ENCODE results near the gene ATG2A.

ATG2A gene

GRCh38 chr11:64916775-64917662 lies at the start of gene ATG2A:
ATG2A (minus strand) TSS chr11:64917209; CDS start chr11:64917135, 74 bp downstream.
- DNase-seq (ENCODE audit: low read depth): peak; percentile 97

- DNase-seq (ENCODE audit: low read depth): no peak
Measured at GRCh38 chr11:64963072-64963631, 46.1 kb upstream of the ATG2A start.

- DNase-seq (ENCODE audit: low read depth): no peak
Measured at GRCh38 chr11:64960719-64961118, 43.7 kb upstream of the ATG2A start.

GRCh38 chr11:64959498-64959897 lies 42.5 kb upstream of the ATG2A start:
- DNase-seq (ENCODE audit: low read depth): no peak

- DNase-seq (ENCODE audit: low read depth): no peak
Measured at GRCh38 chr11:64954201-64954600, 37.2 kb upstream of the ATG2A start.

DNA sequence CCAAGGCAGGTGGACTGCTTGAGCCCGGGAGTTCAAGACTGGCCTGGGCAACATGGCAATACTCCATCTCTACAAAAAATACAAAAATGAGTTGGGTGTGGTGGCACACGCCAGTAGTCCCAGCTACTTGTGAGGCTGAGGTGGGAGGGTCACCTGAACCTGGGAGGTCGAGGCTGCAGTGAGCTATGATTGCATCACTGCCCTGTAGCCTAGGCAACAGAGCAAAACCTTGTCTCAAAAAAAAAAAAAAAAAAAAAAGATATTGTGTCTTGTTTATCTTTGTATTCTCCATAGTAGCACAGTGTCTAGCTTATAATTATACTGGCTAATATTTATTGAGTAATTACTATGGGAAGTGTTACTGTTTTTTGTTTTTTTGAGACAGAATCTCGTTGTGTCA lies 34.5 kb upstream of the ATG2A start:
- no peak for DNase-seq (ENCODE audit: low read depth)

DNA sequence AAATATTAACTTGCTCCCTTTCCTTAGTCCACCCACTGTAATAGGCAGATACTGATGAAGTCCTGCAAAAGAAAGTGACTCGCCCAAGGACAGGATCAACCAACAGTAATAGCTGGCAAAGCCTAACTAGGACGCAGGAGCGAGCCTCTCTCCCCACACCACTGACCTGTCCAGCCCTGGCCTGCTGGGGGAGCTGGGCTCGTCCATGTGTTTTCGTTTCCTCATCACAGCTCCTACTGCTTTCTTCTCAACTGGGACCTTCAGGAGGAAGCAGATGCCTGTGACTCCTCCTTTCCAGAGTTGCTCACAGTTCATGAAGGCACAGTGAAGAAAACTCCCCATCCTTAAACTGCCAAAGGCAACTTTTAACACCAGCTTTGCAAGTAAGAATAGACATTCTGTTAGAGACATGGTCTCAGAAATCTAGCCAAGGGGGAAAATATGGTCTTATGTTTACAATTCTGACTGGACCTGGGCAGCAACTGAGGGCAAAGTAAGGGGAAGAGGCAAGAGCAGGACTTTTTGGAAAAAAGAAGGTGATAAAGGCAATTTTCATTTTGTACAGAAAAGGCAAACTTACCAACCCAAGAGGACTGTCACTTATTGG lies 30.3 kb upstream of the ATG2A start:
- DNase-seq (ENCODE audit: low read depth): no peak

- DNase-seq (ENCODE audit: low read depth): no peak
Measured at GRCh38 chr11:64936539-64936938, 19.5 kb upstream of the ATG2A start.

DNA sequence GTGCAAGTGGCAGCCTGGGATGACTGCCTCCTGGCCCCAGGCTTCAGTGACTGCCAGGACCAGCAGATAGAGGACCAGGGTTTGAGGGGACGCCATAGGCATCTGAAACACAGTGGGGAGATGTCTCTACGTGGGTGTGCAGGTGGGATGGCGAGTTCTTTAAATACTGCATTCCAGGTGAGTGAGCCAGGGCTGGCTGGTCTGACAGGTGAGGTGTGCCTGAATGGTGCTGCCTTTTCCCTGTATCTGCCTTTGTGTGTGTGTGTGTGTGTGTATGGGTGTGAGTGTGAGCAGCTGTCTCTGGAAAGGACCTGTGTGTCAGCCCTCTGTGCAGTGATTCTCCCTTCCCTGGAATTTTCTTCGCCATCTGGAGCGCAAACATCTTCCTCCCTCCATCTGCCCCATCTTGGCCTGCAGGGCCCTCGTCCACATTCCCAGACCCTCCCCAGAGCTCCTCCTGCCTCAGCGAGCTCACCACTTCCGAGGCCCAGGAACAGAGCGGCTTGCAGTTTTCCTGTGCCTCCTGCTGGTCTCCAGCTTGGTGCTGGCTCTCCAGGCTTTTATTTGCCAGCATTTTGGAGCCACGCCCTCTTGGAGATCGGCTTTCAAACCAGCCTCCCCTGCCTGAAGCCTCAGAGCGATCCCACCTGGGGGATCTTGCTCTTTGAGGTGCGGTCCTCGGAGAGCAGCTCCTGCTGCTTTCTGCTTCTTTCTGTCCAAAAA lies 18.5 kb upstream of the ATG2A start, which contains the start of gene GPHA2:
TSS of gene GPHA2 (minus strand) at position 535 of the 723 bp plus-strand sequence. CDS start at position 102, 433 bp downstream.
- DNase-seq (ENCODE audit: low read depth): no peak

DNA sequence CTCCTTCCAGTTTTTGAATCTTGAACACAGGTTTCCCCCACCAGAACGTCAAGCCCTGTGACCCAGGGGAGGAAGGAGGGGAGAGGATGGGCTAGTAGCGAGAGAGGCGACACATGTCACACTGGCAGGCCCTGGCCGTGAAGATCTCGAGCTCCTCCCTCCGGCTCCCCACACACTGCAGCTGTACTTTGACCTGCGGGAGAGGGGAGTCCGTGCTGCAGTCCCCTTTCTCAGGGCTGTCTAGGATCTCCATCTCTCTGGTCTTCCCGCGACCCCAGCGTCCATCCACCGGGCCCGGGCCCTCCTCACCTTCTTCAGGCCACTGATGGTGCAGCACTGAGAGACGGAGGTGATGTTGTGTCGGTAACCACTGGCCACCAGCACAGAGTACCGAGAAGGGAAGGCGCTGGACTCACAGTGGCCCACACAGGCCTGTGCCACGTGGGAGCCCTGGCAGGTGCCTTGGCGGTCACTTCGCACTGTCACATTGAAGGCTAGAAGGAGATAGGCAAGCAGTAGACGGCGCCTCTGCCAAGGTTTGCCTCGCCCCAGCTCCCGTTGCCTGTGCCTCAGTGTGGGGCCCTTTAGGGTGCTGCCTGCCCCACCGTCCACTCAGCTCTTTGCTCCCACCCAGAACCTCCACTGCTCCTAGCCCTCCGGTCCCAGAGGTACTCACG lies 17.8 kb upstream of the ATG2A start:
- no peak for DNase-seq (ENCODE audit: low read depth)

GRCh38 chr11:64933935-64934681 lies 17.1 kb upstream of the ATG2A start:
- DNase-seq (ENCODE audit: low read depth): no peak

GRCh38 chr11:64933213-64933934 lies 16.4 kb upstream of the ATG2A start:
- DNase-seq (ENCODE audit: low read depth): no peak

DNA sequence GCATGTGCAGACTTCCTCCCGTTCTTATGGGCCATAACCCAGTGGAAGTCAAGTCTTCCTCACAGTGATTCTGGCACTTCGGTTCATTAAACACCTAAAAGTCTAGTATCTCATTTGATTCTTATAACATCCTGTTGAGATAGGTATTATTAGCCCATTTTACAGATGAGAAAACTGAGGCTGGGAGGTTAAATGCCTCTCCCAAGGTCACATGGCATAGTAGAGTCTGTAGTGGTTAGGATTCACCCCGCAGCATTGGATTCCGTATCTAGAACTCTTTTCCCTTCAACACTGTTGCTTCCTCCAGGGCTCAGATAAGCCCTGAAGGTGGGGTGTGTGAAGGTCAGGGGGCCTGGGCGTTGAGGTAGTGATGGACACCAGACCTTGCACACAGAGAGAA lies 15.3 kb upstream of the ATG2A start:
- no peak for DNase-seq (ENCODE audit: low read depth)

DNA sequence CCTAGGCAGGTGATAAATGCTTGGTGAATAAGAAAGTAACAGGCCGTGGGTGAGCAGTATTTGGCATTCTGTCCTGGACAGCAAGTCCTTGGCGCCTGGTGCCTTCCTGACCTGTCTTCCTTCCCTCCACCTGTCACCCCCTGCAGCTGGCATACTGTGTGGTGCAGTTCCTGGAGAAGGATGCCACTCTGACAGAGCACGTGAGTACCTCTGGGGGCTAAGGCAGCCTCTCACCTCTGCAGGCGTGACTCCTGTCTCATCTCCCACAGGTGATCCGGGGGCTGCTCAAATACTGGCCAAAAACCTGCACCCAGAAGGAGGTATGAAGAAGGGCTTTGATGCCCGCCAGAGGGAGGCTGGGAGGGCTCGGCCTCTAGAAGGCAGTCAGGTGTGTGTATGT lies 14.3 kb upstream of the ATG2A start:
- DNase-seq (ENCODE audit: low read depth): no peak

GRCh38 chr11:64930340-64930739 lies 13.3 kb upstream of the ATG2A start:
- no peak for DNase-seq (ENCODE audit: low read depth)

DNA sequence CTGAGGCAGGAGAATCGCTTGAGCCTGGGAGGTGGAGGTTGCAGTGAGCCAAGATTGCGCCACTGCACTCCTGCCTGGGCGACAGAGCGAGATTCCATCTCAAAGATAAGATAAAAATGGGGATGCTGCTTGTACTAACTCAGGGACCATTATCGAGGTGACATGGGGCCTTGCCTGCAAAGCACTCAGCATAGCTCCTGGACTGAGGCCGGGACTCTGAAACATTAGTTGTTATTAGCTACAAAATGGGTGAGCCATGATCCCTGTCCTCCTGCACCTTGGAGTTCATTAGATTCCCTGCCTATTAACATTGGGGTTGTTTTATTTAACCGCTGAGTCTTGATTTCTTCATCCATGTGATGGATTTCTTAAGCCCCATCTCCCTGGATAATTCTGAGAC lies 12.6 kb upstream of the ATG2A start:
- DNase-seq (ENCODE audit: low read depth): no peak

DNA sequence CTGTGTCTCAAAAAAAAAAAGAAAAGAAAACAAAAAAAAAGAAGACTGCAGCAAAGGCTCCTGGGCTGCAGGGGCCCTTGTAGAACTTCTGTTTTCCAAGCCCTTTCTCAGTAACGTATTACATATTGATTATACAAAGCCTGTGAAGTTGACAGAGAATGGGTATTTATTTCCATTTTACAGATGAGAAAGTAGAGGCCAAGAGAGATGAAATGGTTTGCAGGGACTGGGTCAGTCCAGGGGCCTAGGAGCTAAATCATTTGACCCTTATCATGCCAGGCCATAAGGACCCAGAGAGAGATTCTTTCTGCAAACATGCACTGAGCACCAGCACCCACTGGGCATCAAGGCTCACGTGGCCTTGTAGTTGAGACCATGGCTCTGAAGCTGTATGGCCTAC lies 11.9 kb upstream of the ATG2A start:
- no peak for DNase-seq (ENCODE audit: low read depth)

- no peak for DNase-seq (ENCODE audit: low read depth)
Measured at GRCh38 chr11:64926689-64927088, 9.7 kb upstream of the ATG2A start.

DNA sequence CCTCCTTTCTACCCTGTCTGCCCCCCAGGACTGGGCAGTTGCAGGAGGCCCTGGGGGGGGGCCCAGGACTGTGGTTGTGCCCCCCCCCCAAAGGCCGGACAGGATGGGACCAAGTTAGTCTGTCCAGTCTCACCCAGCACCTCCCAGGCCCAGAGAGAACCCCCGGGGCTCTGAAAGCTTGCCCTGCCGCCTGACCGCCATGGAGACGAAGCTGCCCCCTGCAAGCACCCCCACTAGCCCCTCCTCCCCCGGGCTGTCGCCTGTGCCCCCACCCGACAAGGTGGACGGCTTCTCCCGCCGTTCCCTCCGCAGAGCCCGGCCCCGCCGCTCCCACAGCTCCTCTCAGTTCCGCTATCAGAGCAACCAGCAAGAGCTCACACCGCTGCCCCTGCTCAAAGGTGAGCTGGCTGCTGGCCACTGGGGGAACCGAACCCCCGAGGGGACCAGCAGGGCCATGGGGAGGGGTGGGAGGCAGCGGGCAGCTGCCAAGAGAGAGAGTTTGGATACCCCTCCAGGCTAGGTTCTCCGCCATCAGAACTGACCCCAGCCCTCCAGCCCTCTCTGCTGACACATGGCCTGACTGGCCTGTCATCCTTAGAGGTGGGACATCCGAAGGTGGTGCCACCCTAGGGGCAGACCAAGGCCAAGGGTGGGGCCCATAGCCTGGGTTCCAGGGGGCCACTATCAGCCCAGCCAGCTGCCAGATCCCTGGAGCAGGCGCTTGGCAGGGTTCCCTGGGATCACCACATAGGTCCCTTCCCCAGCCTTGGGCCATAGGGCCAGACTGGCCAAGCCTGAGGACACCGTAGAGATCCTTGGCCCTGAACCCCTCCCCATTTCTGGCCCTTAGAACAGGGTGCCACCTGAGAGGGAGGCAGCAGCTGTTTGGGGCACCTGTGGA lies 8.8 kb upstream of the ATG2A start:
- DNase-seq (ENCODE audit: low read depth): no peak

Data from stimulated activated CD8-positive, alpha-beta memory T cell treated with anti-CD3 and anti-CD28 coated beads, Interleukin-12 subunit alpha, Interleukin-12 subunit beta, amount 100 ng/mL, for 1 hour (primary cell).